HuH-7 (cell line): ENCODE measurements around the gene C19orf12.
A peak's percentile ranks its signal among the peaks of the same experiment; 100 is the strongest.

Experiments used
- DNase-seq: peaks from one replicate; pipeline ENCODE4 v3.0.0; 2011; ENCODE audit warnings: low spot score

The C19orf12 gene

GRCh38 chr19:29697523-29698261 lies 17.4 kb downstream of the C19orf12 start:
- DNase-seq: no peak

GRCh38 chr19:29696565-29696846 lies 18.6 kb downstream of the C19orf12 start:
- DNase-seq: no peak

GRCh38 chr19:29695765-29696564 lies 19.1 kb downstream of the C19orf12 start:
- no peak for DNase-seq

- peak; percentile 88 for DNase-seq
Observed at GRCh38 chr19:29694669-29695627, 20.1 kb downstream of the C19orf12 start.

- no peak for DNase-seq
Observed at GRCh38 chr19:29694161-29694560, 20.9 kb downstream of the C19orf12 start.

GRCh38 chr19:29690842-29691241 lies 24.2 kb downstream of the C19orf12 start:
- peak; percentile 59 for DNase-seq

GRCh38 chr19:29687897-29688728 lies 26.9 kb downstream of the C19orf12 start:
- no peak for DNase-seq

- DNase-seq: no peak
Observed at GRCh38 chr19:29687244-29687896, 27.7 kb downstream of the C19orf12 start.

- DNase-seq: no peak
Observed at GRCh38 chr19:29686285-29686805, 28.7 kb downstream of the C19orf12 start.

GRCh38 chr19:29685326-29685725 lies 29.7 kb downstream of the C19orf12 start:
- no peak for DNase-seq

- DNase-seq: no peak
Observed at GRCh38 chr19:29683009-29683408, 32.1 kb downstream of the C19orf12 start.

GRCh38 chr19:29682236-29682895 lies 32.7 kb downstream of the C19orf12 start:
- DNase-seq: no peak

GRCh38 chr19:29681422-29682235 lies 33.4 kb downstream of the C19orf12 start:
- no peak for DNase-seq

- DNase-seq: no peak
Observed at GRCh38 chr19:29680937-29681336, 34.1 kb downstream of the C19orf12 start.

- no peak for DNase-seq
Observed at GRCh38 chr19:29680447-29680846, 34.6 kb downstream of the C19orf12 start.

GRCh38 chr19:29679598-29680210 lies 35.4 kb downstream of the C19orf12 start:
- DNase-seq: no peak

GRCh38 chr19:29678484-29679106 lies 36.5 kb downstream of the C19orf12 start:
- no peak for DNase-seq
